ENCODE data around the gene IZUMO4.
"Not testable (repeated sequence)": the region's sequence is repeated elsewhere in the genome, so short reads cannot be mapped to it uniquely, and the experiment has no call there.

Gene IZUMO4

DNA sequence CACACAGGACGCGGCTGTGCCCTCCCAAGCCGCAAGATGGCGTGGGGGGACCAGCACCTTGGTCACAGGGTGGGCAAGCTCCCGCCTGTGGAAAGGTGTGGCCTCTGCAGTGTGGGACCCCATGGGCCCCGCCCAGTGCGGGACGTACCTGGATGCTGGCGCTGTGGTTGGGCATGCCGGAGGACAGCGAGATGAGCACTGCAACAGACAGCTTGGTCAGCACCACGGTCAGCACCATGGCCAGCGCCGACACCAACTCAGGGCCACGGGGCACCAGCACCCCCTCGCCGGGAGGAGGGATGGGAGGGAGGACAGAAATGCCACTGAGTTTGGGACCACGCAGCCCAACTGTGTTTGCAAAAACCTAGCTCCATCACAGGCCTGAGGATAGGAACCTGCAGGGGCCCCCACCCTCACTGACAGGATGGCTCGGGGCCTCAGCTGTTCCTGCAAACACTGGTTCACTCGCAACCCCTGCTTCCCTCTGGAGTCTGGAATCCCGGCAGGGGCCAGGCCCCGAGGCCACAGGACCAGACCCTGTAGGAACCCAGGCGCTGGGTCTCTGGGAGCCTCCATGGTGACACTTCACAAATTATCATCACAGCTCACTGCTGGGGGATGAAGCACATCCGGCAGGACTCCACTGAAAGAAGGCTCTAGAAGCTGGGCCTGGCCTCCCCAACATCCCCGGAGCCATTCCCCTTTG lies 27.1 kb downstream of the IZUMO4 start:
- no peak for DNase-seq (ENCODE audit: low spot score)

GRCh38 chr19:2126879-2127518 lies 30.3 kb downstream of the IZUMO4 start:
- DNase-seq (ENCODE audit: low spot score) = no peak

DNA sequence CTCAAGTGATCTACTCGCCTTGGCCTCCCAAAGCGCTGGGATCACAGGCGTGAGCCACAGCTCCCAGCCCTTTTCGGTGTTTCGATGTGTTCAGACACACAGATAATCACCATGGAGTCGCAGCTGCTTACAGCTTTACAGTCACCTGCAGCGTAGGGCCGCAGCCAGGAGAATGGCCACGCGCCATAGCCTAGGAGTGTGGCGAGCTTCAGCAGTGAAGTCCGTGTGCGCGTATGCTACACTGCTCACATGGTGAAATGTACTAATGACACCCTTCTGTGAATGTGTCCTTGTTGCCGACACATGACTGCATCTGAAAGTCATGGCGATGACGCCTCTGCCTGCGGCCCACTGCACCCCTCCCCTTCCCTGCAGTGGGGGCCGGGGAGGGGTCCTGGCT lies 31.0 kb downstream of the IZUMO4 start:
- DNase-seq (ENCODE audit: low spot score) = no peak

- not testable (repeated sequence) for DNase-seq (ENCODE audit: low spot score)
Measured at GRCh38 chr19:2128252-2128651, 31.5 kb downstream of the IZUMO4 start.

DNA sequence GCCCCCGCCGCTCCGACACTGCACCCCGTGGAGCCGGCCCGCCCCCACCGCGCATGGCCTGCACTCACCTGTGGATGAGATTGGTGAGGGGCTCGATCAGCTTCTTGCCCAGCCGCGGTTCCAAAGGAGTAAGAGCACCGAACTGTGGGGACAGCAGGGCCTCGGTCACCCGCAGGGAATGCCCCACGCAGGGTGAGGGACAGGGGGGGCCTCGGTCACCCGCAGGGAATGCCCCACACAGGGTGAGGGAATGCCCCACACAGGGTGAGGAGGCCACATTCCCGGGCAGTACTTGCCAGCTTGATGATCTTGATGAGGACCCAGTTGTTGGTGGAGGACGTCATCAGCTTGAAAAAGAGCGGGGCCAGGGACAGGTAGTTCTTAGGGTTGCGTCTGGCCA lies 32.3 kb downstream of the IZUMO4 start:
- no peak for DNase-seq (ENCODE audit: low spot score)

GRCh38 chr19:2129486-2129885 lies 32.8 kb downstream of the IZUMO4 start:
- no peak for DNase-seq (ENCODE audit: low spot score)

DNA sequence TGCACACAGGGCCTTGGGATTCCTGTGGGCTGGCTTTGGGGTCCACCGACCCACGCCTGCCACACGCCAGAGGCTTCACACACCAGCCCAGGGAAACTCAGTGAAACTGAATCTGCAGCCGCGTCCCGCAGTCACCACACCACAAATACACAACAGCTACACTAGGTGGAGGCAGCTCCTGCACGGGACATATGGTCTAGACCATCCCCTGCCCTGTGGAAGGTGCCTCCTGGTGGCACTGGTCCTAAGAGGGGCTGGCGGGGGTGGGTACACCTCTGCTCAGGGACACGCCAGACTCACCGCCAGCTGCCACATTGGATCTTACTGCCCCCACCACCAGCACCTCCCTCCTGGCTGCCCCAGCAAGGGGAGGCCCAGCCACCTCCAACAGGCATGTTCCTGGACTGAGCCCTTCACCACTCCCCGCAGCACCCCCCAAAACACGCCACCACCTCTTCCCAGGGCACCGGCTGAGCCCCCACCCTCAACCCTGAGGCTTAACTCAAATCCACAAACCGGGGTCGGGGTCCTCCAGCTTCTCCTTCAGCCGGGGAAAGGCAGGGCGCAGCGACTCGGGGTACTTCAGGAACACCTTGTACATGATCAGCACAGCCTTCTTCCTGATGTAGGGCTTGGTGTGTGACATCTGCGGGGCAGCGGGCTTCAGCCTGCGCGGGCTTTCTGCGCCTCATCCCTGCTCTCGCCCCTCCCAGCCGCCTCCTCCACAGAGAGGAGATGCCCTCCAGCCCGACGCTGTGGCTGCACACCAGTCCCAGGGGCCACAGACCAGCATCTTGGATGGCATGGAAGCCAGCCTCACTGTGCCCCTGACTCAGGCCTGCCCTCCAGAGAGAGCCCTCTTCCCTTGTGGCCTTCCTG lies 33.4 kb downstream of the IZUMO4 start:
- no peak for DNase-seq (ENCODE audit: low spot score)

- DNase-seq (ENCODE audit: low spot score) = not testable (repeated sequence)
Measured at GRCh38 chr19:2131012-2131975, 34.6 kb downstream of the IZUMO4 start.

- DNase-seq (ENCODE audit: low spot score) = no peak
Measured at GRCh38 chr19:2132191-2132590, 35.5 kb downstream of the IZUMO4 start.

- no peak for DNase-seq (ENCODE audit: low spot score)
Measured at GRCh38 chr19:2132731-2133490, 36.2 kb downstream of the IZUMO4 start.

GRCh38 chr19:2135474-2136402 lies 39.0 kb downstream of the IZUMO4 start:
- no peak for DNase-seq (ENCODE audit: low spot score)

DNA sequence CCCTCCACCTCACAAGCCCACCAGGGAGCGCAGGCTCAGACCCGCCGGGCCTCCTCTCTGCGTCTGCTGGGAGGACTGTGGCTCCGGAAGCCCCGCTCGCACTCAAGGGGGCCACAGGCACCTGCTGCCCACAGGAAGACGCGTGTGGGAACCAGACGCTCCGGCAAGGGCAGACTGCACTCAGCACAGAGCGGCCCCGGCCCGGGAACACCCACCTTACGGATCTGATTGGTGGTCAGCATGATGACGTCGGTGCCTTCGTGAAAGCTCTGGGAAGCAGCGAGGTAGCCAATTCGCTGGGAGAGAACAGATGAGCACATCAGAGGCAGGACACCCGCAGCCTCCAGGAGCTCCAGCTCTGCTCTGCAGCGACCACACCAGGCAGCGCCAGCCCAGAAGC lies 40.1 kb downstream of the IZUMO4 start:
- DNase-seq (ENCODE audit: low spot score) = no peak

GRCh38 chr19:2138061-2138728 lies 41.5 kb downstream of the IZUMO4 start:
- no peak for DNase-seq (ENCODE audit: low spot score)

DNA sequence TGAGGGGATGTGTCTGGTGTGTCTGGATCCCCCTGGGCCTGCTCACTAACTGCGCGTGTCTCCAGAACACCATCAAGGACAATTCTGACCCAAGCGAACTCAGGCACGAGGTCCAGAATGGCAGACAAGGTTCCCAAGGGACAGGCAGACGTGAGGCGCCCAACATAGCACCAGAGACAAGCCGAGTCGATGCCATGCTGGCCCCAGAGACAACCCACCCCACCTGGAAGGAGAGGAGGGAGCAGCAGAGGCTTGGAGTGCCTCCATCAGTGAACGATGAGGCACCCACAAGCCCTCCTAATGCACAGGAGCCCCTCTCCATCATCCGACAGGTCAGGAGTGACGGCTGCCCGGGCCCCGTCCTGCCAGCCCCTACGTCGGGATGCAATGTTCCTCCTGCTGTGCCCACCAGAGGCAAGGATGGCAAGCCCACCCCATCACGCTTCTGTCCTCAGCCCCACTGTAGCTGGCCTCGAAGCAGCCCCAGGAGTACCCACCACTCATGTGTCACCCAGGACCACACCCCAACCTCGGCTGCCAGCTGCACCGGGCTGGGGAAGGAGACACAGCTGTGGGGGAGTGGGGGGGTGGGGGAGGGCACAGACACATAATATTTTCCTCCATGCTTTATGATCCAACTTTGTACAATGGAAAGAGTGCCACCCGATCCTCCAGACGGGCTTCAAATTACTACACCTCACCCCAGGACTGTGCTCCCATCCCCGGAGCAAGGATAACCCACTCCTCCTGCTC lies 42.8 kb downstream of the IZUMO4 start:
- no peak for DNase-seq (ENCODE audit: low spot score)

DNA sequence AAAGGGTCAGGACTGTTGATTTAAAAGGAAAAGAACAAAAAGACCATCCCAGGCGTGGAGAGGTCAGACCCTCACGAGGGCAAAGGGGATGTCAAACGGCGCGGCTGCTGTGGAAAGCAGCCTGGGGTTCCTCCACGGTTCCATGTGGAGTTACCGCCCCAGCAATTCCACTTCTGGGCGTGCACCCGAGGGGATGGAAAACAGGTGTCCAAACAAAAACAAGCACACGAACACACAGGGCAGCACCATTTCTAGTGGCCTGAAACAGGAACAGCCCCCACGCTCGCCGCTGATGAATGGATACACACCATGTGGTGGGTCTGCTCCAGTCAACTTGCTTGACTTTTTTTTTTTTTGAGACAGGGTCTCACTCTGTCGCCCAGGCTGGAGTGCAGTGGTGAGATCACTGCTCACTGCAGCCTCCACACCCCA lies 43.4 kb downstream of the IZUMO4 start:
- DNase-seq (ENCODE audit: low spot score) = no peak

GRCh38 chr19:2142173-2142829 lies 45.6 kb downstream of the IZUMO4 start:
- no peak for DNase-seq (ENCODE audit: low spot score)

DNA sequence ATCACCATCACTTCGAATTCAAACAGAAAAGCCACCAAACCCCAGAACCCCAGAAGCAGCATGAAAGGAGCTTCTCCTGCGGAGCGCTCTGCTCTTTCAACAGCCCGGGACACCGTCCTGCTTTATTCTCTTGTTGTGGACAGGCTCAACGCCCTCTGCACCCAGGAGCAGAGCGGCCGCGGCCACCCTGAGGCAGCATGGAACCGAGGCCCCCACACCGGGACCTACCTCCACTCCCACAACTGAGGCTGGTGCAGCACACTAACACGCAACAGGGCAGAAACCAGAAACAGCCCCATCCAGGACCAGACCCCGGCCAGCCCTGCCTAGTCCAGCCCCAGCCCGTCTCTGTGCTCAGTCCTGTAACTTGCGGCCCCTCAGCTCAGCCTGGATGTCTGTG lies 47.5 kb downstream of the IZUMO4 start:
- DNase-seq (ENCODE audit: low spot score) = no peak

DNA sequence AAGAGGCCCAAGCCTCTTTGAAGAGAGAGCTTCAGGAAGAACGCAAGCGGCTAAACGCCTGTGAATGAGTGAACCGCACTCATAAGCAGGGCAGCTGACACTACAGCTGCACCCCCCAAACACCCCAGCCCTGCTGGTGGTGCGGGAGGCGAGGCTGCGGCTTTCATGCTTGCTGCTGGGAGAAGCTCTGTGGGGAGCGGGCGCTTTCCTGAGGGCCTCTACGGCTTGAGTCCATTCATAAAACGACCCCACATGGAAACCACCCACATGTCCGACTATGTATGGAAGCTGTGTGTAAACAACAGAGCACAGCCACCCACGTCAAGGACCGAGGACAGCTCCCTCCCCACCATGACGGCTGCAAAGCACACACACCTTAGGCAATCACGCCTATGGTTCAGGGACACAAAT lies 49.1 kb downstream of the IZUMO4 start:
- DNase-seq (ENCODE audit: low spot score) = no peak

Measured in left forelimb (tissue), 1 donor.